HCT116 (cell line): Measurements from ENCODE around the gene MAPK1. TPM values are rescaled to one million over a fixed set of nuclear protein-coding genes. Genes with fewer than 3 reads are reported as not detected.

Source experiments
- ATAC-seq: fragments of 200-7000 bp; cut with Tn5 transposase; 2 replicates; pipeline ENCODE4 v1.9.1; 2020; ENCODE audit warnings: mild to moderate bottlenecking, moderate library complexity
- BruUV-seq: library from RNA; stranded (reverse); fragments of 400-500 nt; replicated peaks from 2 replicates; lab custom pipeline; 2021; lab: Mats Ljungman, UMichigan
- CTCF ChIA-PET: fragments of 300-600 bp; sonication (Branson Sonifier 250); formaldehyde crosslinking; loops from one replicate; lab custom pipeline; 2021; ENCODE audit warnings: antibody characterized with exemption; lab: Charles Lee
- POLR2A ChIA-PET: fragments of 300-600, 350-600 bp; sonication (Branson Sonifier 250); formaldehyde crosslinking; loops from one replicate; lab custom pipeline; 2021; ENCODE audit warnings: antibody characterized with exemption; lab: Charles Lee
- RAD21 ChIA-PET, 2 experiments: fragments of 300-600 bp; sonication (Branson Sonifier 250); formaldehyde crosslinking; loops; one replicate each; lab custom pipeline; 2023; ENCODE audit warnings: low total read pairs in 2 of 2; ENCODE audit not compliant: uncharacterized antibody in 2 of 2, unreplicated experiment in 2 of 2, low non-redundant PET in 1 of 2; lab: Charles Lee
- DNase-seq: peaks from one replicate; pipeline ENCODE4 v3.0.0-alpha.2; 2010; ENCODE audit warnings: low read depth, low spot score
- H2AFZ ChIP-seq: fragments of 200-600 bp; shearing (Covaris generic), sonication (generic); 2 replicates; pipeline ENCODE4 v1.6.1; 2017; ENCODE audit warnings: low read depth, mixed run types, mixed read lengths, antibody characterized with exemption, low read length; ENCODE audit not compliant: poor library complexity, severe bottlenecking
- H3K27ac ChIP-seq: 2 replicates; pipeline ENCODE4 v1.5.1; 2012; ENCODE audit warnings: low read depth, low read length
- H3K27me3 ChIP-seq: fragments of 200-600 bp; sonication (generic); 2 replicates; pipeline ENCODE4 v1.6.1; 2016; ENCODE audit warnings: mixed run types, low read length, mixed read lengths; ENCODE audit not compliant: insufficient read depth
- H3K36me3 ChIP-seq, 2 experiments: fragments of 200-500 bp in 1 of 2; fragments of 200-600 bp in 1 of 2; sonication (Bioruptor generic) in 1 of 2; sonication (generic) in 1 of 2; 2 replicates each; pipeline versions ENCODE4 v1.5.1 to v1.6.1; 2014 to 2016; ENCODE audit warnings: low read length in 2 of 2, inconsistent platforms in 1 of 2, mixed read lengths in 1 of 2, mixed run types in 1 of 2; ENCODE audit not compliant: insufficient read depth in 2 of 2, control insufficient read depth in 1 of 2
- H3K4me1 ChIP-seq, 2 experiments: fragments of 200-600 bp in 1 of 2; sonication (generic) in 1 of 2; 2 replicates each; pipeline versions ENCODE4 v1.5.1 to v1.6.1; 2012 to 2017; ENCODE audit warnings: low read length in 2 of 2, inconsistent platforms in 1 of 2, mild to moderate bottlenecking in 1 of 2, mixed read lengths in 1 of 2, mixed run types in 1 of 2, moderate library complexity in 1 of 2; ENCODE audit not compliant: insufficient read depth in 2 of 2, control insufficient read depth in 1 of 2
- H3K4me2 ChIP-seq: fragments of 200-600 bp; sonication (generic); 2 replicates; pipeline ENCODE4 v1.6.1; 2017; ENCODE audit warnings: mixed run types, low read length, mixed read lengths
- H3K4me3 ChIP-seq, 2 experiments: fragments of 200-600 bp in 1 of 2; sonication (generic) in 1 of 2; replicated peaks in 1 of 2; 2 replicates each; pipeline ENCODE4 v1.5.1; 2011 to 2016; ENCODE audit warnings: low read length in 2 of 2, control low read depth in 1 of 2, low read depth in 1 of 2, mild to moderate bottlenecking in 1 of 2, mixed read lengths in 1 of 2, mixed run types in 1 of 2
- H3K79me2 ChIP-seq: fragments of 200-600 bp; sonication (generic); 2 replicates; pipeline ENCODE4 v1.6.1; 2017; ENCODE audit warnings: mild to moderate bottlenecking, mixed run types, low read length, moderate library complexity, mixed read lengths; ENCODE audit not compliant: insufficient read depth
- H3K9ac ChIP-seq: fragments of 200-600 bp; sonication (generic); 2 replicates; pipeline ENCODE4 v1.6.1; 2016; ENCODE audit warnings: low read length, mixed read lengths
- H3K9me2 ChIP-seq: fragments of 200-600 bp; sonication (generic), shearing (Covaris generic); 2 replicates; pipeline ENCODE4 v1.6.1; 2017; ENCODE audit warnings: mixed run types, mild to moderate bottlenecking, moderate library complexity; ENCODE audit not compliant: insufficient read depth
- H3K9me3 ChIP-seq, 2 experiments: fragments of 200-500 bp in 1 of 2; fragments of 200-600 bp in 1 of 2; sonication (Bioruptor generic) in 1 of 2; sonication (generic) in 1 of 2; 2 replicates each; pipeline ENCODE4 v1.6.1; 2014 to 2017; ENCODE audit warnings: low read length in 2 of 2, mixed read lengths in 2 of 2, inconsistent platforms in 1 of 2, low read depth in 1 of 2, mild to moderate bottlenecking in 1 of 2, mixed run types in 1 of 2, moderate library complexity in 1 of 2; ENCODE audit not compliant: control insufficient read depth in 1 of 2, insufficient read depth in 1 of 2
- H4K20me1 ChIP-seq: fragments of 200-600 bp; sonication (generic), shearing (Covaris generic); 2 replicates; pipeline ENCODE4 v1.6.1; 2017; ENCODE audit warnings: mixed run types, mild to moderate bottlenecking, moderate library complexity; ENCODE audit not compliant: insufficient read depth
- CBX3 ChIP-seq: IDR thresholded peaks from 2 replicates; pipeline ENCODE4 v1.6.1; 2012; ENCODE audit warnings: low read depth
- CEBPB ChIP-seq: IDR thresholded peaks from 2 replicates; pipeline ENCODE4 v1.6.1; 2012; ENCODE audit warnings: low read depth
- CTCF ChIP-seq, 3 experiments: fragments of 200-600 bp in 1 of 3; sonication (generic) in 1 of 3; IDR thresholded peaks in 2 of 3; conservative IDR thresholded peaks in 1 of 3; 2 replicates each; pipeline ENCODE4 v1.5.1; 2012 to 2017; ENCODE audit warnings: low read depth in 2 of 3, low read length in 2 of 3, antibody characterized with exemption in 1 of 3, borderline replicate concordance in 1 of 3, control low read depth in 1 of 3, mild to moderate bottlenecking in 1 of 3, mixed read lengths in 1 of 3, mixed run types in 1 of 3, moderate library complexity in 1 of 3; ENCODE audit not compliant: insufficient read depth in 1 of 3
- EGR1 ChIP-seq: IDR thresholded peaks from 2 replicates; pipeline ENCODE4 v1.6.1; 2012; ENCODE audit warnings: low read depth
- FOSL1 ChIP-seq: IDR thresholded peaks from 2 replicates; pipeline ENCODE4 v1.6.1; 2012; ENCODE audit warnings: low read depth
- MAX ChIP-seq: IDR thresholded peaks from 2 replicates; pipeline ENCODE4 v1.6.1; 2012
- POLR2A ChIP-seq: IDR thresholded peaks from 2 replicates; pipeline ENCODE4 v1.7.0; 2011; ENCODE audit warnings: borderline replicate concordance; ENCODE audit not compliant: insufficient read depth, insufficient read length; ENCODE audit errors: extremely low read depth
- POLR2AphosphoS5 ChIP-seq: IDR thresholded peaks from 2 replicates; pipeline ENCODE4 v1.6.1; 2011; ENCODE audit warnings: mild to moderate bottlenecking, low read depth, low read length, moderate library complexity
- SIN3A ChIP-seq: IDR thresholded peaks from 2 replicates; pipeline ENCODE4 v1.6.1; 2012; ENCODE audit warnings: low read depth
- YY1 ChIP-seq: IDR thresholded peaks from 2 replicates; pipeline ENCODE4 v1.6.1; 2011; ENCODE audit warnings: low read length, low read depth, moderate library complexity, mild to moderate bottlenecking; ENCODE audit not compliant: insufficient replicate concordance; ENCODE audit errors: extremely low read depth
- ZBTB33 ChIP-seq: IDR thresholded peaks from 2 replicates; pipeline ENCODE4 v1.6.1; 2011; ENCODE audit warnings: mild to moderate bottlenecking, low read length, moderate library complexity; ENCODE audit not compliant: insufficient replicate concordance; ENCODE audit errors: extremely low read depth
- ZFX ChIP-seq: fragments of 450-650 bp; IDR thresholded peaks from 2 replicates; pipeline ENCODE4 v1.6.1; 2017
- ZNF274 ChIP-seq: fragments of 200-500 bp; sonication (Bioruptor generic); IDR thresholded peaks from 2 replicates; pipeline ENCODE4 v1.6.1; 2014; ENCODE audit warnings: mild to moderate bottlenecking, low read depth, low read length, inconsistent platforms
- intact Hi-C: fragments of 100-400 bp; cut with micrococcal nuclease; formaldehyde crosslinking; loops from 2 replicates; pipeline ENCODE4 v1.10.0; 2022
- total RNA-seq: library from RNA; stranded (reverse); gene quantifications from one replicate; pipeline ENCODE4 v1.2.1, GENCODE V29; 2021; ENCODE audit not compliant: unreplicated experiment

Gene MAPK1
- total RNA-seq, 1 experiment from 2014 or later: 137 TPM

- Histone ChIP-seq H2AFZ (no peak overlapping the region), H3K4me1 (no peaks in the 10 kb centered on the region), H3K27ac (no peak overlapping the region), H3K9me3 (no peaks in the 10 kb centered on the region), H3K4me2 (no peak overlapping the region), H3K79me2 (no peaks in the 10 kb centered on the region), H3K36me3 (peaks cover 32 to 42% of the 10 kb centered on the region in 2 experiments; a peak in 3 of 4 replicates), H3K27me3 (no peaks in the 10 kb centered on the region), H3K4me3 (no peak overlapping the region), H4K20me1 (no peaks in the 10 kb centered on the region), H3K9me2 (no peaks in the 10 kb centered on the region), H3K9ac (no peak overlapping the region)
- no peak for DNase-seq
- no peak for TF ChIP-seq ZBTB33
- TF ChIP-seq YY1: no peak
- no peak for TF ChIP-seq CEBPB
- TF ChIP-seq MAX: no peak
- TF ChIP-seq CBX3: no peak
- TF ChIP-seq ZFX: no peak
- TF ChIP-seq FOSL1: no peak
- TF ChIP-seq SIN3A: no peak
- no peak for TF ChIP-seq ZNF274
- no peak for TF ChIP-seq POLR2AphosphoS5
- TF ChIP-seq EGR1: no peak
- no peak for TF ChIP-seq POLR2A
- no peak for TF ChIP-seq CTCF (IDR thresholded peaks at IDR 0.05 in 2 of 3, conservative IDR thresholded peaks at IDR 0.05 in 1 of 3; ENCODE audit: borderline replicate concordance in 1 of 3, insufficient read depth in 1 of 3, low read depth in 2 of 3, low read length in 2 of 3)
- intact Hi-C loops: no loop called here
- POLR2A ChIA-PET: no interaction called here
- BruUV-seq: TSS peak; percentile 10
- RAD21 ChIA-PET: no interaction called here
- ATAC-seq: no peak
- CTCF ChIA-PET: interaction anchor here (0.8 kb wide), 1 partner anchor 175 kb away, joined by 3 read pairs; no protein-coding TSS in a partner anchor
These were observed 104.5 kb downstream of the MAPK1 start for GRCh38 chr22:21762712-21763581.
